HL-60 (cell line): ENCODE results near the gene TOMM40.

Experiments
- GABPA ChIP-seq: IDR thresholded peaks from 2 replicates; pipeline ENCODE4 v1.6.1; 2012; ENCODE audit warnings: low read depth
- TF ChIP-seq, protein P1 (sequence below): IDR thresholded peaks from one replicate; pipeline ENCODE4 v1.5.1; 2011; ENCODE audit warnings: low read length, control low read depth, inconsistent platforms; ENCODE audit not compliant: insufficient read depth

- TF ChIP-seq, protein P1, sequence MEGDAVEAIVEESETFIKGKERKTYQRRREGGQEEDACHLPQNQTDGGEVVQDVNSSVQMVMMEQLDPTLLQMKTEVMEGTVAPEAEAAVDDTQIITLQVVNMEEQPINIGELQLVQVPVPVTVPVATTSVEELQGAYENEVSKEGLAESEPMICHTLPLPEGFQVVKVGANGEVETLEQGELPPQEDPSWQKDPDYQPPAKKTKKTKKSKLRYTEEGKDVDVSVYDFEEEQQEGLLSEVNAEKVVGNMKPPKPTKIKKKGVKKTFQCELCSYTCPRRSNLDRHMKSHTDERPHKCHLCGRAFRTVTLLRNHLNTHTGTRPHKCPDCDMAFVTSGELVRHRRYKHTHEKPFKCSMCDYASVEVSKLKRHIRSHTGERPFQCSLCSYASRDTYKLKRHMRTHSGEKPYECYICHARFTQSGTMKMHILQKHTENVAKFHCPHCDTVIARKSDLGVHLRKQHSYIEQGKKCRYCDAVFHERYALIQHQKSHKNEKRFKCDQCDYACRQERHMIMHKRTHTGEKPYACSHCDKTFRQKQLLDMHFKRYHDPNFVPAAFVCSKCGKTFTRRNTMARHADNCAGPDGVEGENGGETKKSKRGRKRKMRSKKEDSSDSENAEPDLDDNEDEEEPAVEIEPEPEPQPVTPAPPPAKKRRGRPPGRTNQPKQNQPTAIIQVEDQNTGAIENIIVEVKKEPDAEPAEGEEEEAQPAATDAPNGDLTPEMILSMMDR = no peak
- no peak for TF ChIP-seq GABPA
These were observed 33.2 kb downstream of the TOMM40 start for GRCh38 chr19:44924243-44924725.
